Stimulated activated CD8-positive, alpha-beta memory T cell treated with anti-CD3 and anti-CD28 coated beads, Interleukin-4, amount 100 ng/mL, for 1 hour (primary cell): Measurements from ENCODE around the gene KRTAP3-3.

Experiments used
- DNase-seq, 2 donors: peaks; one replicate each; pipeline ENCODE4 v3.0.0-alpha.2; 2020; ENCODE audit warnings: low read depth in 2 of 2, low spot score in 1 of 2

KRTAP3-3 gene

GRCh38 chr17:40961591-40961990 lies 32.4 kb downstream of the KRTAP3-3 start:
- no peak for DNase-seq

- no peak for DNase-seq
These were observed 33.8 kb downstream of the KRTAP3-3 start for GRCh38 chr17:40960144-40960543.

GRCh38 chr17:40958086-40958953 lies 35.6 kb downstream of the KRTAP3-3 start:
- no peak for DNase-seq

GRCh38 chr17:40956401-40957254 lies 37.3 kb downstream of the KRTAP3-3 start:
- no peak for DNase-seq

- DNase-seq, result no peak
These were observed 40.1 kb downstream of the KRTAP3-3 start for GRCh38 chr17:40953881-40954280.

GRCh38 chr17:40952661-40953060 lies 41.3 kb downstream of the KRTAP3-3 start:
- no peak for DNase-seq

- no peak for DNase-seq
These were observed 41.8 kb downstream of the KRTAP3-3 start for GRCh38 chr17:40952154-40952553.

- DNase-seq, result no peak
These were observed 42.8 kb downstream of the KRTAP3-3 start for GRCh38 chr17:40951011-40951622.

- no peak for DNase-seq
These were observed 43.8 kb downstream of the KRTAP3-3 start for GRCh38 chr17:40950176-40950575.

- no peak for DNase-seq
These were observed 44.5 kb downstream of the KRTAP3-3 start for GRCh38 chr17:40949418-40949817.

- no peak for DNase-seq
These were observed 46.0 kb downstream of the KRTAP3-3 start for GRCh38 chr17:40947929-40948328.

- no peak for DNase-seq
These were observed 48.5 kb downstream of the KRTAP3-3 start for GRCh38 chr17:40945414-40945813.

- no peak for DNase-seq
These were observed 49.4 kb downstream of the KRTAP3-3 start for GRCh38 chr17:40944531-40944930.
